GM12878 (cell line): Measurements from ENCODE around the gene AKAP11.

Experiments used
- FOXK2 ChIP-seq: fragments of 450-650 bp; IDR thresholded peaks from 2 replicates; pipeline ENCODE4 v1.6.1; 2017; ENCODE audit warnings: mild to moderate bottlenecking, moderate library complexity
- JUNB ChIP-seq: IDR thresholded peaks from 2 replicates; pipeline ENCODE4 v1.6.1; 2016; ENCODE audit warnings: antibody characterized with exemption, mild to moderate bottlenecking
- MYC ChIP-seq: IDR thresholded peaks from 2 replicates; pipeline ENCODE4 v1.6.1; 2011; ENCODE audit warnings: mild to moderate bottlenecking, low read length, moderate library complexity, inconsistent platforms; ENCODE audit not compliant: insufficient read depth, insufficient replicate concordance, insufficient read length, severe bottlenecking
- POLR2A ChIP-seq: IDR thresholded peaks from 2 replicates; pipeline ENCODE4 v1.6.1; 2011; ENCODE audit warnings: low read depth, mild to moderate bottlenecking, low read length
- POLR2AphosphoS5 ChIP-seq: IDR thresholded peaks from 2 replicates; pipeline ENCODE4 v1.6.1; 2011; ENCODE audit warnings: mild to moderate bottlenecking, low read length, inconsistent platforms
- SIN3A ChIP-seq: IDR thresholded peaks from 2 replicates; pipeline ENCODE4 v1.6.1; 2012; ENCODE audit warnings: low read depth, low read length, improper control_type of control experiment
- TF ChIP-seq, protein P1 (sequence below), 3 experiments: IDR thresholded peaks in 2 of 3; conservative IDR thresholded peaks in 1 of 3; 2 replicates each; pipeline ENCODE4 v1.5.1; 2011; ENCODE audit warnings: low read depth in 3 of 3, low read length in 3 of 3, mild to moderate bottlenecking in 3 of 3, control low read depth in 2 of 3, moderate library complexity in 2 of 3, inconsistent platforms in 1 of 3, mixed read lengths in 1 of 3; ENCODE audit not compliant: control insufficient read depth in 2 of 3, insufficient read depth in 1 of 3; ENCODE audit errors: extremely low read depth in 1 of 3

DNA sequence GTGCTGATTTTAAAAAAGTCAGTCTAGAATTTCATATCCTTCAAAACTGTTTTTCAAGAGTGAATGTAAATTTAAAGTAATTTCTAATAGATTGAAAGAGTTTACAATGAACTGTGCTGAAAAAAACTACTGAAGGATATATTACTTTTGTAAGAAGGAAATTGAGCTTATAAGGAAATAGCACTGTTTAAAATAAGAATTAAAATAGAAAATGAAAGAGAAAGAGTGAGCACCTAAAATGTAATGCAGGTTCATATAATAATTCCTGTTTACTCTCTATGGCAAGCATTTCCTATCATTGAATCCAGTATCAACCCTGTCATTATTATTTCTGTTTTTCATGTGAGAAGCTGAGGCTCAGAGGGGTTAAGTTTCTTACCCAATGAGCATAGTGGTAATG, 57.3 kb downstream of the AKAP11 start:
- TF ChIP-seq POLR2A = no peak
- no peak for TF ChIP-seq FOXK2
- TF ChIP-seq, protein P1, sequence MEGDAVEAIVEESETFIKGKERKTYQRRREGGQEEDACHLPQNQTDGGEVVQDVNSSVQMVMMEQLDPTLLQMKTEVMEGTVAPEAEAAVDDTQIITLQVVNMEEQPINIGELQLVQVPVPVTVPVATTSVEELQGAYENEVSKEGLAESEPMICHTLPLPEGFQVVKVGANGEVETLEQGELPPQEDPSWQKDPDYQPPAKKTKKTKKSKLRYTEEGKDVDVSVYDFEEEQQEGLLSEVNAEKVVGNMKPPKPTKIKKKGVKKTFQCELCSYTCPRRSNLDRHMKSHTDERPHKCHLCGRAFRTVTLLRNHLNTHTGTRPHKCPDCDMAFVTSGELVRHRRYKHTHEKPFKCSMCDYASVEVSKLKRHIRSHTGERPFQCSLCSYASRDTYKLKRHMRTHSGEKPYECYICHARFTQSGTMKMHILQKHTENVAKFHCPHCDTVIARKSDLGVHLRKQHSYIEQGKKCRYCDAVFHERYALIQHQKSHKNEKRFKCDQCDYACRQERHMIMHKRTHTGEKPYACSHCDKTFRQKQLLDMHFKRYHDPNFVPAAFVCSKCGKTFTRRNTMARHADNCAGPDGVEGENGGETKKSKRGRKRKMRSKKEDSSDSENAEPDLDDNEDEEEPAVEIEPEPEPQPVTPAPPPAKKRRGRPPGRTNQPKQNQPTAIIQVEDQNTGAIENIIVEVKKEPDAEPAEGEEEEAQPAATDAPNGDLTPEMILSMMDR (IDR thresholded peaks at IDR 0.05 in 2 of 3, conservative IDR thresholded peaks at IDR 0.05 in 1 of 3; ENCODE audit: control insufficient read depth in 2 of 3, extremely low read depth in 1 of 3, insufficient read depth in 1 of 3, low read depth in 3 of 3, low read length in 3 of 3) = no peak
- no peak for TF ChIP-seq MYC
- TF ChIP-seq JUNB = no peak
- TF ChIP-seq POLR2AphosphoS5 = no peak
- no peak for TF ChIP-seq SIN3A
